Kidney (tissue), 14 donors: ENCODE measurements around the gene FAR2. TPM values are rescaled to one million over a fixed set of nuclear protein-coding genes. Genes with fewer than 3 reads are reported as not detected.
A peak's percentile ranks its signal among the peaks of the same experiment; 100 is the strongest.

Experiments
- DNase-seq, 5 donors: peaks; one replicate each; pipeline ENCODE4 v3.0.0-alpha.2; 2013 to 2020
- FAIRE-seq: peaks from 2 replicates; lab custom pipeline; 2012; peaks lifted over from hg19 to GRCh38; lab: Jason Lieb, UNC
- H3K27ac ChIP-seq, 2 donors: one replicate each; pipeline ENCODE4 v1.7.0; 2013; ENCODE audit warnings: low read depth in 2 of 2, low read length in 2 of 2, inconsistent platforms in 1 of 2
- H3K27me3 ChIP-seq: one replicate; pipeline ENCODE4 v1.7.1; 2013; ENCODE audit warnings: low read length, inconsistent platforms; ENCODE audit not compliant: control insufficient read depth, insufficient read depth
- H3K36me3 ChIP-seq, 3 donors: one replicate each; pipeline versions ENCODE4 v1.7.0 to v1.7.1; 2013; ENCODE audit warnings: low read length in 3 of 3, control low read depth in 1 of 3, inconsistent platforms in 1 of 3; ENCODE audit not compliant: insufficient read depth in 3 of 3, control insufficient read depth in 2 of 3
- H3K4me1 ChIP-seq, 3 donors: one replicate each; pipeline versions ENCODE4 v1.7.0 to v1.7.1; 2013; ENCODE audit warnings: low read length in 3 of 3, inconsistent platforms in 1 of 3, low read depth in 1 of 3; ENCODE audit not compliant: control insufficient read depth in 2 of 3, insufficient read depth in 2 of 3
- H3K4me3 ChIP-seq, 3 donors: one replicate each; pipeline versions ENCODE4 v1.7.0 to v1.8.1; 2013; ENCODE audit warnings: low read length in 3 of 3, control low read depth in 1 of 3, inconsistent platforms in 1 of 3
- H3K9ac ChIP-seq, 3 donors: one replicate each; pipeline versions ENCODE4 v1.7.0 to v1.7.1; 2013; ENCODE audit warnings: low read length in 3 of 3, control low read depth in 1 of 3, inconsistent platforms in 1 of 3
- H3K9me3 ChIP-seq, 3 donors: one replicate each; pipeline versions ENCODE4 v1.7.0 to v1.7.1; 2013; ENCODE audit warnings: low read length in 3 of 3, control low read depth in 1 of 3, inconsistent platforms in 1 of 3; ENCODE audit not compliant: control insufficient read depth in 2 of 3, insufficient read depth in 1 of 3
- CTCF ChIP-seq: IDR thresholded peaks from 3 replicates; pipeline ENCODE4 v1.5.1; 2012; ENCODE audit warnings: mild to moderate bottlenecking, moderate library complexity, borderline replicate concordance; ENCODE audit not compliant: insufficient read depth; ENCODE audit errors: extremely low read depth
- intact Hi-C: fragments of 100-400 bp; cut with DNase I; formaldehyde crosslinking; loops from one replicate; pipeline ENCODE4 v1.11.1; 2022
- polyA plus RNA-seq: library from polyadenylated mRNA; stranded (reverse); fragments of 350-450 nt; fragmentation: Illumina TruSeq; extraction: RNeasy Lipid Tissue Mini Kit (QIAGEN cat#74804); gene quantifications from one replicate; pipeline ENCODE4 v1.2.3, GENCODE V29; 2014; ENCODE audit warnings: low read depth, low replicate concordance; ENCODE audit not compliant: insufficient read depth
- total RNA-seq: library from RNA; stranded (reverse); fragmentation: NEBNext Ultra II Directional; extraction: Animal tissue kit (Norgen Biotek cat#: 25700); gene quantifications from one replicate; pipeline ENCODE4 v1.2.1, GENCODE V29; 2021
- donor health status: control.
- donor health status: control.
- donor health status: control.
- donor health status: control.
- donor health status: control.
- donor health status: DM: yes; HTN: yes; CAD: no.
- donor health status: Normal renal cell carcinoma (clear cell type).

FAR2 gene
- total and polyA plus RNA-seq, 2 donors from 2014 or later: 3.1 to 11.5 TPM

- DNase-seq: no peak
- no peak for FAIRE-seq
- Histone ChIP-seq H3K4me1 (peaks cover 0 to 2% (median 0%) of the 10 kb centered on the region in 3 donors), H3K4me3 (no peak overlapping the region), H3K36me3 (no peaks in the 10 kb centered on the region), H3K27ac (no peak overlapping the region), H3K9ac (no peak overlapping the region), H3K9me3 (no peaks in the 10 kb centered on the region), H3K27me3 (no peaks in the 10 kb centered on the region)
- TF ChIP-seq CTCF: no peak
- intact Hi-C loops: no loop called here
Measured at GRCh38 chr12:29146196-29146595, 2.9 kb upstream of the FAR2 start.

- peaks cover 0 to 2% (median 0%) of the 10 kb centered on the region in 3 donors for H3K4me1 ChIP-seq
- H3K9me3 ChIP-seq: no peaks in the 10 kb centered on the region
- no peak for FAIRE-seq
- H3K4me3 ChIP-seq: peak overlapping the region; percentile 59 to 71 (median 68)
- intact Hi-C loops: no loop called here
- DNase-seq: peak in 2 of 5 donors; percentile 19 to 49
- no peak for TF ChIP-seq CTCF
- H3K27me3 ChIP-seq: no peaks in the 10 kb centered on the region
- H3K27ac ChIP-seq: peak overlapping the region in 1 of 2 donors; percentile 51
- no peaks in the 10 kb centered on the region for H3K36me3 ChIP-seq
- peak overlapping the region in 2 of 3 donors; percentile 28 to 43 for H3K9ac ChIP-seq
Measured at GRCh38 chr12:29147731-29148595, 1.1 kb upstream of the FAR2 start.

DNA sequence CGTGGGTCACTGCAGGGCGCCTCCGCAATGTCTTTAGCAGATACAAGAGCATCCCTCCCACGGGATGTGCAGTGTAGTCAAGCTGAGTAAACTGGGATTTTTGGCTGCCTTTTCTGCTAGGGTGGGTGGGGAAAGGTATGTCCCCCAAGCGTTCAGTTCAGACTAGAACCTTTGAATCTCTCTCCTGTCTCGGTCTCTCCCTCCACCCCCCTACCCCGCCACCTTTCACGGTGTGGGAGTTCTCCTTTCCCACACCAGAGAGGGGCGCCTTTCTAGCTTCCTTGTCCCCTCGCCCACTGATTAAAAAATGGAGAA, 525 bp upstream of the FAR2 start:
- peak overlapping the region in 1 of 2 donors; percentile 51 for H3K27ac ChIP-seq
- H3K27me3 ChIP-seq: no peaks in the 10 kb centered on the region
- H3K9ac ChIP-seq: peak overlapping the region; percentile 37 to 56 (median 45)
- H3K4me3 ChIP-seq: peak overlapping the region; percentile 59 to 71 (median 68)
- intact Hi-C loops: no loop called here
- DNase-seq (peak in 2 of 5 donors; percentile 62 to 67), FAIRE-seq (no peak)
- H3K36me3 ChIP-seq: no peaks in the 10 kb centered on the region
- peaks cover 0 to 2% (median 0%) of the 10 kb centered on the region in 3 donors for H3K4me1 ChIP-seq
- no peak for TF ChIP-seq CTCF
- no peaks in the 10 kb centered on the region for H3K9me3 ChIP-seq
